DOHH2 (cell line): ENCODE data around the gene PIKFYVE.

Source experiments
- H3F3A ChIP-seq: fragments of 200-600 bp; sonication (generic), shearing (Covaris generic); 2 replicates; pipeline ENCODE4 v1.6.0; 2016; ENCODE audit warnings: antibody characterized with exemption, mild to moderate bottlenecking; ENCODE audit not compliant: control insufficient read depth, insufficient read depth
- H3K27ac ChIP-seq: fragments of 200-600 bp; sonication (generic); 2 replicates; pipeline ENCODE4 v1.5.1; 2014; ENCODE audit warnings: low read depth, mild to moderate bottlenecking, low read length, moderate library complexity
- H3K27me3 ChIP-seq: fragments of 200-600 bp; sonication (generic); 2 replicates; pipeline ENCODE4 v1.6.1; 2014; ENCODE audit warnings: mild to moderate bottlenecking, low read length, mixed read lengths; ENCODE audit not compliant: control insufficient read depth
- H3K36me3 ChIP-seq: fragments of 200-600 bp; sonication (generic); 2 replicates; pipeline ENCODE4 v1.6.1; 2014; ENCODE audit warnings: mild to moderate bottlenecking, low read length, moderate library complexity, mixed read lengths; ENCODE audit not compliant: control insufficient read depth
- H3K4me1 ChIP-seq: fragments of 200-600 bp; sonication (generic); 2 replicates; pipeline ENCODE4 v1.6.1; 2014; ENCODE audit warnings: mild to moderate bottlenecking, low read length, mixed read lengths; ENCODE audit not compliant: control insufficient read depth
- H3K4me2 ChIP-seq: fragments of 200-600 bp; sonication (generic); 2 replicates; pipeline ENCODE4 v1.6.0; 2014; ENCODE audit warnings: mild to moderate bottlenecking, low read length, moderate library complexity
- H3K4me3 ChIP-seq: fragments of 200-600 bp; sonication (generic); 2 replicates; pipeline ENCODE4 v1.5.1; 2014; ENCODE audit warnings: mild to moderate bottlenecking, low read length, mixed read lengths
- H3K79me2 ChIP-seq: fragments of 200-600 bp; sonication (generic); 2 replicates; pipeline ENCODE4 v1.6.1; 2014; ENCODE audit warnings: mild to moderate bottlenecking, low read length, mixed read lengths; ENCODE audit not compliant: control insufficient read depth
- H3K9me2 ChIP-seq: fragments of 200-600 bp; sonication (generic); replicated peaks from 2 replicates; pipeline ENCODE4 v1.6.1; 2014; ENCODE audit warnings: mild to moderate bottlenecking, low read length, mixed read lengths; ENCODE audit not compliant: control insufficient read depth
- H3K9me3 ChIP-seq: fragments of 200-600 bp; sonication (generic); 2 replicates; pipeline ENCODE4 v1.6.1; 2014; ENCODE audit warnings: antibody characterized with exemption, low read length, mixed read lengths; ENCODE audit not compliant: control insufficient read depth, insufficient read depth
- H4K20me1 ChIP-seq: fragments of 200-600 bp; sonication (generic); 2 replicates; pipeline ENCODE4 v1.6.0; 2014; ENCODE audit warnings: low read depth, mild to moderate bottlenecking, antibody characterized with exemption, low read length, moderate library complexity; ENCODE audit not compliant: control insufficient read depth, insufficient read depth
- CTCF ChIP-seq: fragments of 200-600 bp; sonication (generic); IDR thresholded peaks from one replicate; pipeline ENCODE4 v1.5.1; 2014; ENCODE audit warnings: antibody characterized with exemption, mild to moderate bottlenecking, low read depth, low read length; ENCODE audit not compliant: poor library complexity, severe bottlenecking
- EZH2phosphoT487 ChIP-seq: fragments of 200-600 bp; sonication (generic); IDR thresholded peaks from 2 replicates; pipeline ENCODE4 v1.6.1; 2017; ENCODE audit warnings: borderline replicate concordance, mild to moderate bottlenecking, antibody characterized with exemption, low read length, moderate library complexity, mixed read lengths

Gene PIKFYVE

GRCh38 chr2:208361077-208361441, 95.0 kb downstream of the PIKFYVE start:
- Histone ChIP-seq H4K20me1 (no peaks in the 10 kb centered on the region), H3F3A (no peaks in the 10 kb centered on the region), H3K9me3 (peaks cover 4% of the 10 kb centered on the region), H3K27me3 (no peaks in the 10 kb centered on the region), H3K9me2 (no peaks in the 10 kb centered on the region), H3K79me2 (no peaks in the 10 kb centered on the region), H3K27ac (no peak overlapping the region), H3K4me3 (no peak overlapping the region), H3K4me2 (no peak overlapping the region), H3K4me1 (no peaks in the 10 kb centered on the region), H3K36me3 (peaks cover 11% of the 10 kb centered on the region)
- no peak for TF ChIP-seq EZH2phosphoT487
- no peak for TF ChIP-seq CTCF

GRCh38 chr2:208363485-208363884, 97.4 kb downstream of the PIKFYVE start:
- Histone ChIP-seq H4K20me1 (no peaks in the 10 kb centered on the region), H3K9me3 (peaks cover 4% of the 10 kb centered on the region), H3K4me2 (no peak overlapping the region), H3K36me3 (no peaks in the 10 kb centered on the region), H3K27me3 (no peaks in the 10 kb centered on the region), H3F3A (no peaks in the 10 kb centered on the region), H3K9me2 (no peaks in the 10 kb centered on the region), H3K4me1 (peaks cover 5% of the 10 kb centered on the region), H3K4me3 (no peak overlapping the region), H3K79me2 (no peaks in the 10 kb centered on the region), H3K27ac (no peak overlapping the region)
- TF ChIP-seq CTCF (no peak), EZH2phosphoT487 (no peak)

GRCh38 chr2:208366215-208367127, 100.4 kb downstream of the PIKFYVE start:
- Histone ChIP-seq H3K4me3 (no peak overlapping the region), H3K9me3 (peaks cover 4% of the 10 kb centered on the region), H3K9me2 (no peaks in the 10 kb centered on the region), H4K20me1 (no peaks in the 10 kb centered on the region), H3F3A (no peaks in the 10 kb centered on the region), H3K36me3 (no peaks in the 10 kb centered on the region), H3K4me2 (no peak overlapping the region), H3K27me3 (no peaks in the 10 kb centered on the region), H3K4me1 (peaks cover 5% of the 10 kb centered on the region), H3K27ac (no peak overlapping the region), H3K79me2 (no peaks in the 10 kb centered on the region)
- TF ChIP-seq CTCF (no peak), EZH2phosphoT487 (no peak)
